ENCODE data around the gene MLXIP.

DNA sequence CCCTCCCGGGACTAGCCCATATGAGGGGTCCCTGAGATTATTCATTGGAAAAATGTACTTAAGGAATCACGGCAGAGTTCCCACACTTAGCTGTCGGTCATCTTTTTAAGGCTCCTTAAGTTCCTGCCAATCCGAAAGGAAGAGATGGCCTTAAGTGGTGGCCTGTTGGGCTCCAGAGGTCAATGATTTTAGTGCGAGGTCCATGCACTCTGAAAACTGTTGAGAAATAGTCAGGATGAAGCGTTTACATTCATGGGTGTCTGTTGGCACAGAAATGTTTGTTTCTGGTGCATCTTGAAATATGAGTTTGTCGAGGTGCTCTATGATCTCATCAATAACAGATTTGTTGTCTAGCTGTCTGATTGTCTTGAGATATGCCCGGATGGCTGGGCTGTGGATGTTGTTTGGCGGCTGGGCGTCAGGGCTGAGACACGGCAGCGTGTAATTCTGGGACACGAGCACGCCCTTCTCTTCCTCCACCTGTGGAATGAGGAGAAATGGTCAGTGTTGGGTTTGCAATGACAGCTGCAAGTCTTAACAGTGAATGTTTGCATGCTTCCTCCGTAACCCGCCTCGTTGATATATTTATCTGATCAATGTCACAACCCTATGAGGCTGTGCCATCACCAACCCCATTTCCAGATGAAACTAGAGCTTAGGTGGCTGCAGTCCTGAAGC lies 93.8 kb downstream of the MLXIP start:
- TF ChIP-seq, protein P1, sequence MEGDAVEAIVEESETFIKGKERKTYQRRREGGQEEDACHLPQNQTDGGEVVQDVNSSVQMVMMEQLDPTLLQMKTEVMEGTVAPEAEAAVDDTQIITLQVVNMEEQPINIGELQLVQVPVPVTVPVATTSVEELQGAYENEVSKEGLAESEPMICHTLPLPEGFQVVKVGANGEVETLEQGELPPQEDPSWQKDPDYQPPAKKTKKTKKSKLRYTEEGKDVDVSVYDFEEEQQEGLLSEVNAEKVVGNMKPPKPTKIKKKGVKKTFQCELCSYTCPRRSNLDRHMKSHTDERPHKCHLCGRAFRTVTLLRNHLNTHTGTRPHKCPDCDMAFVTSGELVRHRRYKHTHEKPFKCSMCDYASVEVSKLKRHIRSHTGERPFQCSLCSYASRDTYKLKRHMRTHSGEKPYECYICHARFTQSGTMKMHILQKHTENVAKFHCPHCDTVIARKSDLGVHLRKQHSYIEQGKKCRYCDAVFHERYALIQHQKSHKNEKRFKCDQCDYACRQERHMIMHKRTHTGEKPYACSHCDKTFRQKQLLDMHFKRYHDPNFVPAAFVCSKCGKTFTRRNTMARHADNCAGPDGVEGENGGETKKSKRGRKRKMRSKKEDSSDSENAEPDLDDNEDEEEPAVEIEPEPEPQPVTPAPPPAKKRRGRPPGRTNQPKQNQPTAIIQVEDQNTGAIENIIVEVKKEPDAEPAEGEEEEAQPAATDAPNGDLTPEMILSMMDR (IDR thresholded peaks at IDR 0.05), result no peak
- no peak for TF ChIP-seq POLR2A (IDR thresholded peaks at IDR 0.05)
